Epithelial cell of prostate (primary cell): ENCODE results near the gene SEMA3A.
A peak's percentile ranks its signal among the peaks of the same experiment; 100 is the strongest.

Experiments
- DNase-seq: peaks from one replicate; pipeline ENCODE4 v3.0.0-alpha.2; 2011; ENCODE audit warnings: low read depth, low spot score
- H3K27ac ChIP-seq: fragments of 450-650 bp; 2 replicates; pipeline ENCODE4 v1.5.1; 2017; ENCODE audit warnings: mild to moderate bottlenecking

Gene SEMA3A

GRCh38 chr7:84199216-84199615, 4.6 kb upstream of the SEMA3A start:
- no peak for DNase-seq
- H3K27ac ChIP-seq = no peak overlapping the region

- peak overlapping the region; percentile 82 for H3K27ac ChIP-seq
- no peak for DNase-seq
These were observed 1.5 kb upstream of the SEMA3A start for GRCh38 chr7:84196084-84196503.

GRCh38 chr7:84195295-84196060, 889 bp upstream of the SEMA3A start:
- no peak for DNase-seq
- peak overlapping the region; percentile 82 for H3K27ac ChIP-seq

- peak overlapping the region; percentile 82 for H3K27ac ChIP-seq
- DNase-seq = no peak
These were observed 842 bp downstream of the SEMA3A start for GRCh38 chr7:84193747-84194146.

- H3K27ac ChIP-seq = peak overlapping the region; percentile 82
- DNase-seq = no peak
These were observed 2.7 kb downstream of the SEMA3A start for GRCh38 chr7:84191842-84192241.

GRCh38 chr7:84191261-84191660, 3.3 kb downstream of the SEMA3A start:
- peak overlapping the region; percentile 82 for H3K27ac ChIP-seq
- no peak for DNase-seq

GRCh38 chr7:84190016-84190705, 4.4 kb downstream of the SEMA3A start:
- peak overlapping the region; percentile 82 for H3K27ac ChIP-seq
- no peak for DNase-seq

- H3K27ac ChIP-seq = peak overlapping the region; percentile 82
- DNase-seq = no peak
These were observed 5.7 kb downstream of the SEMA3A start for GRCh38 chr7:84188786-84189405.

- peak overlapping the region; percentile 82 for H3K27ac ChIP-seq
- DNase-seq = peak; percentile 87
These were observed 6.6 kb downstream of the SEMA3A start for GRCh38 chr7:84187813-84188510.

- no peak for DNase-seq
- H3K27ac ChIP-seq = peak overlapping the region; percentile 82
These were observed 7.3 kb downstream of the SEMA3A start for GRCh38 chr7:84187087-84187805.

- no peak for DNase-seq
- no peak overlapping the region for H3K27ac ChIP-seq
These were observed 10.8 kb downstream of the SEMA3A start for GRCh38 chr7:84183741-84184140.

- no peak for DNase-seq
- no peak overlapping the region for H3K27ac ChIP-seq
These were observed 12.3 kb downstream of the SEMA3A start for GRCh38 chr7:84182301-84182700.

- no peak for DNase-seq
- no peak overlapping the region for H3K27ac ChIP-seq
These were observed 13.0 kb downstream of the SEMA3A start for GRCh38 chr7:84181628-84182027.

GRCh38 chr7:84177758-84178412, 16.7 kb downstream of the SEMA3A start:
- H3K27ac ChIP-seq = no peak overlapping the region
- no peak for DNase-seq

GRCh38 chr7:84176716-84177115, 17.9 kb downstream of the SEMA3A start:
- no peak overlapping the region for H3K27ac ChIP-seq
- no peak for DNase-seq

- H3K27ac ChIP-seq = no peak overlapping the region
- no peak for DNase-seq
These were observed 19.1 kb downstream of the SEMA3A start for GRCh38 chr7:84175461-84175860.

GRCh38 chr7:84170646-84171045, 23.9 kb downstream of the SEMA3A start:
- no peak for DNase-seq
- H3K27ac ChIP-seq = no peak overlapping the region

- no peak overlapping the region for H3K27ac ChIP-seq
- DNase-seq = no peak
These were observed 32.0 kb downstream of the SEMA3A start for GRCh38 chr7:84162584-84162983.

GRCh38 chr7:84162125-84162524, 32.5 kb downstream of the SEMA3A start:
- H3K27ac ChIP-seq = no peak overlapping the region
- no peak for DNase-seq

- no peak overlapping the region for H3K27ac ChIP-seq
- DNase-seq = no peak
These were observed 33.2 kb downstream of the SEMA3A start for GRCh38 chr7:84161398-84161797.
